Neuronal stem cell (in vitro differentiated cells): Measurements from ENCODE around the gene PROSER3.

ENCODE experiments used
- DNase-seq: peaks from one replicate; pipeline ENCODE4 v3.0.0-alpha.2; 2013; ENCODE audit warnings: low spot score
- H2AFZ ChIP-seq: one replicate; pipeline ENCODE4 v1.6.1; 2013; ENCODE audit warnings: mild to moderate bottlenecking, low read length, inconsistent platforms
- H2AK5ac ChIP-seq: 2 replicates; pipeline ENCODE4 v1.6.1; 2013; ENCODE audit warnings: low read depth, mild to moderate bottlenecking, inconsistent platforms, low read length, moderate library complexity, mixed read lengths
- H2BK120ac ChIP-seq: 2 replicates; pipeline ENCODE4 v1.6.1; 2013; ENCODE audit warnings: low read depth, mild to moderate bottlenecking, inconsistent platforms, low read length, moderate library complexity, mixed read lengths
- H2BK12ac ChIP-seq: one replicate; pipeline ENCODE4 v1.6.1; 2013; ENCODE audit warnings: low read length, inconsistent platforms
- H2BK15ac ChIP-seq: 2 replicates; pipeline ENCODE4 v1.6.1; 2013; ENCODE audit warnings: mild to moderate bottlenecking, low read length, inconsistent platforms, mixed read lengths
- H2BK5ac ChIP-seq: one replicate; pipeline ENCODE4 v1.6.1; 2013; ENCODE audit warnings: inconsistent platforms, mild to moderate bottlenecking, low read length, moderate library complexity
- H3K14ac ChIP-seq: one replicate; pipeline ENCODE4 v1.6.1; 2013; ENCODE audit warnings: low read length, inconsistent platforms
- H3K18ac ChIP-seq: 2 replicates; pipeline ENCODE4 v1.6.1; 2013; ENCODE audit warnings: low read length, inconsistent platforms
- H3K23ac ChIP-seq: 2 replicates; pipeline ENCODE4 v1.6.1; 2013; ENCODE audit warnings: low read depth, mild to moderate bottlenecking, mixed read lengths, low read length, inconsistent platforms; ENCODE audit not compliant: poor library complexity
- H3K27ac ChIP-seq: replicated peaks from 3 replicates; pipeline ENCODE4 v1.5.1; 2013; ENCODE audit warnings: low read length, inconsistent platforms
- H3K27me3 ChIP-seq, 3 experiments: 2 replicates each; pipeline ENCODE4 v1.6.1; 2013; ENCODE audit warnings: low read length in 3 of 3, mild to moderate bottlenecking in 2 of 3, inconsistent platforms in 1 of 3, low read depth in 1 of 3, mixed read lengths in 1 of 3, moderate library complexity in 1 of 3; ENCODE audit not compliant: control insufficient read depth in 3 of 3, insufficient read depth in 3 of 3
- H3K36me3 ChIP-seq, 2 donors: replicated peaks in 1 of 2; 2 replicates each; pipeline ENCODE4 v1.6.1; 2013; ENCODE audit warnings: low read length in 2 of 2; ENCODE audit not compliant: control insufficient read depth in 2 of 2, insufficient read depth in 2 of 2
- H3K4ac ChIP-seq: 2 replicates; pipeline ENCODE4 v1.6.1; 2013; ENCODE audit warnings: inconsistent platforms, mild to moderate bottlenecking, low read length, moderate library complexity
- H3K4me1 ChIP-seq, 2 donors: 1 replicate in 1 of 2; 2 replicates in 1 of 2; pipeline ENCODE4 v1.6.1; 2013; ENCODE audit warnings: low read length in 2 of 2, low read depth in 1 of 2; ENCODE audit not compliant: control insufficient read depth in 2 of 2, insufficient read depth in 1 of 2
- H3K4me2 ChIP-seq: one replicate; pipeline ENCODE4 v1.6.1; 2013; ENCODE audit warnings: mild to moderate bottlenecking, low read length, inconsistent platforms; ENCODE audit not compliant: insufficient read depth, poor library complexity, severe bottlenecking
- H3K4me3 ChIP-seq, 2 donors: 2 replicates each; pipeline ENCODE4 v1.5.1; 2013; ENCODE audit warnings: low read length in 2 of 2, mild to moderate bottlenecking in 2 of 2, inconsistent platforms in 1 of 2, moderate library complexity in 1 of 2
- H3K79me1 ChIP-seq: one replicate; pipeline ENCODE4 v1.6.1; 2013; ENCODE audit warnings: low read depth, mild to moderate bottlenecking, inconsistent platforms, low read length, moderate library complexity
- H3K9ac ChIP-seq: one replicate; pipeline ENCODE4 v1.6.1; 2013; ENCODE audit warnings: mild to moderate bottlenecking, low read depth, low read length, inconsistent platforms; ENCODE audit not compliant: poor library complexity
- H3K9me3 ChIP-seq, 2 donors: replicated peaks in 1 of 2; 2 replicates each; pipeline versions ENCODE3 to v1.6.1; 2013; ENCODE audit warnings: low read length in 2 of 2, mild to moderate bottlenecking in 2 of 2, inconsistent platforms in 1 of 2, low read depth in 1 of 2, mixed read lengths in 1 of 2, moderate library complexity in 1 of 2; ENCODE audit not compliant: control insufficient read depth in 2 of 2, insufficient read depth in 1 of 2
- H4K8ac ChIP-seq: one replicate; pipeline ENCODE4 v1.6.1; 2013; ENCODE audit warnings: low read depth, mild to moderate bottlenecking, inconsistent platforms, low read length, moderate library complexity
- H4K91ac ChIP-seq: one replicate; pipeline ENCODE4 v1.6.1; 2013; ENCODE audit warnings: low read length, low read depth, mild to moderate bottlenecking, inconsistent platforms; ENCODE audit not compliant: poor library complexity
- WGBS, 2 donors: extraction: QIAGEN DNeasy Blood & Tissue Kit; methylation state at CpG; one replicate each; pipeline ENCODE4 v1.1.7; 2013; ENCODE audit warnings: missing lambda C conversion rate in 2 of 2, mixed read lengths in 1 of 2; ENCODE audit not compliant: insufficient read length in 2 of 2, insufficient replicate concordance in 1 of 2; ENCODE audit errors: extremely low coverage in 2 of 2; 5-methylcytosine and 5-hydroxymethylcytosine counted together

Gene PROSER3

GRCh38 chr19:35775298-35776101 is 17.5 kb downstream of the PROSER3 start, which contains the start of gene ARHGAP33:
Gene ARHGAP33, plus strand, starts transcription at chr19:35775564. Its CDS starts 95 bp downstream, at chr19:35775659.
- H4K8ac ChIP-seq, result no peak within 1 kb of the TSS
- peak; percentile 98 for DNase-seq
- H3K4me2 ChIP-seq, result peak within 1 kb of the TSS; percentile 67
- no peak within 1 kb of the TSS for H3K14ac ChIP-seq
- H3K4me1 ChIP-seq, result peaks cover 19 to 20% of the 10 kb centered on the region in 2 donors
- H4K91ac ChIP-seq, result no peak within 1 kb of the TSS
- no peaks in the 10 kb centered on the region for H3K27me3 ChIP-seq
- H3K79me1 ChIP-seq, result peaks cover 2% of the 10 kb centered on the region
- H3K18ac ChIP-seq, result peak within 1 kb of the TSS; percentile 90
- peak within 1 kb of the TSS; percentile 89 for H2AFZ ChIP-seq
- H3K9me3 ChIP-seq, result no peaks in the 10 kb centered on the region
- H3K27ac ChIP-seq, result no peak within 1 kb of the TSS
- H3K36me3 ChIP-seq, result peaks cover 10 to 34% of the 10 kb centered on the region in 2 donors
- H2BK12ac ChIP-seq, result no peak within 1 kb of the TSS
- peak within 1 kb of the TSS; percentile 93 for H2BK5ac ChIP-seq
- WGBS, 2 donors, result no CpG with 5 or more reads among the region's 82 CpGs
- H2AK5ac ChIP-seq, result peak within 1 kb of the TSS; percentile 60
- peak within 1 kb of the TSS; percentile 66 to 98 for H3K4me3 ChIP-seq
- H3K9ac ChIP-seq, result peak within 1 kb of the TSS; percentile 96
- H2BK15ac ChIP-seq, result peak within 1 kb of the TSS; percentile 4
- H2BK120ac ChIP-seq, result peak within 1 kb of the TSS; percentile 82
- no peak within 1 kb of the TSS for H3K4ac ChIP-seq
- no peak within 1 kb of the TSS for H3K23ac ChIP-seq

DNA sequence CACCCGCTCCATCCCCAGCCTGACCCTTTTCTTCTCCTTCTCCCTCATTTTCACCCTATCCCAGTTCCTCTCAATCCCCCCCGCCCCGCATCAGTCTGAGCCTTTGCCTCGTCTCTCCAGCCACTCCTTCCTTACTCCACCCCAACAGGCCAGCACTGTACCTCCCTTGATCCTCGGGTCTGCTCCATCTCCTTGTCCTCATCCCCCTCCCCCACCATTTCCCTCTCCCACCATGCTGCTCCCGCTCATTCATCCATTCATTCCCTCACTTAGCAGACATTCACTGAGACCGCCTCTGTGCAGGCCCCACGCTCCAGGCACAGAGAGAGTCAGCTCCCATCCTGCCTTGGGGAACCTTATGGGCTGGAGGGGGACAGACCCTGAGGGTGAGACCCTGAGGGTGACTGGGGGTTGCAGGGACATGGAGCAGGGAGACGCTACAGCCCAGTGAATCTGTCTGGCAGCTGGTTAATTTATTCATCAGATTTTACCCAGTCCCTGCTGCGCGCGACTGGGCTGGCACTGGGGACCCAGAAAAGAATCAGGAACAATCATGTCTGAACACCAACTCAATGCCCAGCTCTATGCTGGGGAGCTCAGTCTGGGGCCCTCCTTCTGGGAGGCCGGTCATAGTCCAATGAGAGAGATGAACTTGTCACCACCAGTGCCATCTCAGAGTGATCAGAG is 18.3 kb downstream of the PROSER3 start:
- Histone ChIP-seq H3K27ac (no peak overlapping the region), H2AK5ac (peak overlapping the region; percentile 60)
- no peak for DNase-seq

GRCh38 chr19:35777086-35777841 is 19.3 kb downstream of the PROSER3 start:
- peak overlapping the region; percentile 74 for H3K18ac ChIP-seq
- no peak overlapping the region for H2AFZ ChIP-seq
- H3K9ac ChIP-seq, result peak overlapping the region; percentile 84
- H3K4me3 ChIP-seq, result no peak overlapping the region
- peaks cover 19 to 21% of the 10 kb centered on the region in 2 donors for H3K4me1 ChIP-seq
- H4K91ac ChIP-seq, result no peak overlapping the region
- WGBS, 2 donors, result no CpG with 5 or more reads among the region's 19 CpGs
- no peak for DNase-seq
- no peak overlapping the region for H3K27ac ChIP-seq
- peak overlapping the region; percentile 44 for H2BK5ac ChIP-seq
- peak overlapping the region; percentile 13 for H2BK15ac ChIP-seq
- H3K27me3 ChIP-seq, result no peaks in the 10 kb centered on the region
- H2BK12ac ChIP-seq, result no peak overlapping the region
- peaks cover 21 to 52% of the 10 kb centered on the region in 2 donors for H3K36me3 ChIP-seq
- peak overlapping the region; percentile 22 for H3K4me2 ChIP-seq
- peaks cover 2% of the 10 kb centered on the region for H3K79me1 ChIP-seq
- no peak overlapping the region for H4K8ac ChIP-seq
- no peak overlapping the region for H3K14ac ChIP-seq
- H2AK5ac ChIP-seq, result peak overlapping the region; percentile 45
- peak overlapping the region; percentile 48 for H3K23ac ChIP-seq
- no peak overlapping the region for H2BK120ac ChIP-seq
- H3K9me3 ChIP-seq, result no peaks in the 10 kb centered on the region
- H3K4ac ChIP-seq, result no peak overlapping the region

More for the DNA sequence above, 18.3 kb downstream of the PROSER3 start:
- H3K79me1 ChIP-seq, result peaks cover 2% of the 10 kb centered on the region
- no CpG with 5 or more reads among the region's 13 CpGs for WGBS, 2 donors
- peak overlapping the region; percentile 82 for H2BK120ac ChIP-seq
- H3K4ac ChIP-seq, result no peak overlapping the region
- H2BK15ac ChIP-seq, result peak overlapping the region; percentile 4
- peak overlapping the region; percentile 96 for H3K9ac ChIP-seq
- H3K18ac ChIP-seq, result peak overlapping the region; percentile 71
- no peak overlapping the region for H4K91ac ChIP-seq
- H2BK12ac ChIP-seq, result no peak overlapping the region
- peak overlapping the region; percentile 89 for H2AFZ ChIP-seq
- H3K27me3 ChIP-seq, result no peaks in the 10 kb centered on the region
- peak overlapping the region; percentile 67 for H3K4me2 ChIP-seq
- peak overlapping the region; percentile 66 to 98 for H3K4me3 ChIP-seq
- H3K14ac ChIP-seq, result no peak overlapping the region
- peaks cover 13 to 42% of the 10 kb centered on the region in 2 donors for H3K36me3 ChIP-seq
- H4K8ac ChIP-seq, result no peak overlapping the region
- H3K23ac ChIP-seq, result peak overlapping the region; percentile 13
- peak overlapping the region; percentile 93 for H2BK5ac ChIP-seq
- no peaks in the 10 kb centered on the region for H3K9me3 ChIP-seq
- peaks cover 19 to 20% of the 10 kb centered on the region in 2 donors for H3K4me1 ChIP-seq
